Loucy (cell line): ENCODE results near the gene TCTN2.

Experiments
- H2AFZ ChIP-seq: fragments of 200-600 bp; sonication (generic); 2 replicates; pipeline ENCODE4 v1.6.0; 2016; ENCODE audit warnings: antibody characterized with exemption, mild to moderate bottlenecking, low read length, moderate library complexity
- H3F3A ChIP-seq: fragments of 200-600 bp; 2 replicates; pipeline ENCODE4 v1.6.0; 2016; ENCODE audit warnings: antibody characterized with exemption, low read depth, mild to moderate bottlenecking
- H3K27me3 ChIP-seq: fragments of 200-600 bp; sonication (generic); 2 replicates; pipeline ENCODE4 v1.6.1; 2014; ENCODE audit warnings: low read length, mild to moderate bottlenecking; ENCODE audit not compliant: insufficient read depth, poor library complexity, severe bottlenecking
- H3K36me3 ChIP-seq: fragments of 200-600 bp; sonication (generic); 2 replicates; pipeline ENCODE4 v1.6.1; 2016; ENCODE audit warnings: low read length; ENCODE audit not compliant: insufficient read depth
- H3K4me1 ChIP-seq: fragments of 200-600 bp; sonication (generic); 2 replicates; pipeline ENCODE4 v1.5.1; 2014; ENCODE audit warnings: low read length, mild to moderate bottlenecking; ENCODE audit not compliant: insufficient read depth, poor library complexity, severe bottlenecking
- H3K4me2 ChIP-seq: fragments of 200-600 bp; sonication (generic); 2 replicates; pipeline ENCODE4 v1.6.0; 2014; ENCODE audit warnings: antibody characterized with exemption, low read length, low read depth, mild to moderate bottlenecking; ENCODE audit not compliant: poor library complexity, severe bottlenecking
- H3K4me3 ChIP-seq: fragments of 200-600 bp; sonication (generic); 2 replicates; pipeline ENCODE4 v1.5.1; 2014; ENCODE audit warnings: low read length, mild to moderate bottlenecking, mixed read lengths; ENCODE audit not compliant: poor library complexity, severe bottlenecking
- H3K79me2 ChIP-seq: fragments of 200-600 bp; sonication (generic); 2 replicates; pipeline ENCODE4 v1.6.1; 2014; ENCODE audit warnings: low read length; ENCODE audit not compliant: insufficient read depth
- H3K9ac ChIP-seq: fragments of 200-600 bp; sonication (generic); 2 replicates; pipeline ENCODE4 v1.6.0; 2014; ENCODE audit warnings: mild to moderate bottlenecking, low read depth, low read length, moderate library complexity; ENCODE audit not compliant: poor library complexity, severe bottlenecking
- H3K9me2 ChIP-seq: fragments of 200-600 bp; sonication (generic); replicated peaks from 2 replicates; pipeline ENCODE4 v1.6.1; 2016; ENCODE audit warnings: low read depth, low read length, mixed read lengths
- H3K9me3 ChIP-seq: fragments of 200-600 bp; sonication (generic); 2 replicates; pipeline ENCODE4 v1.6.1; 2014; ENCODE audit warnings: mild to moderate bottlenecking, antibody characterized with exemption, low read length, low read depth; ENCODE audit not compliant: insufficient read depth
- H4K20me1 ChIP-seq: fragments of 200-600 bp; sonication (generic); 2 replicates; pipeline ENCODE4 v1.6.0; 2014; ENCODE audit warnings: antibody characterized with exemption, low read length, mild to moderate bottlenecking; ENCODE audit not compliant: insufficient read depth, poor library complexity, severe bottlenecking
- EZH2phosphoT487 ChIP-seq: fragments of 200-600 bp; IDR thresholded peaks from 2 replicates; pipeline ENCODE4 v1.6.1; 2018; ENCODE audit warnings: antibody characterized with exemption, mild to moderate bottlenecking, moderate library complexity, borderline replicate concordance
- TF ChIP-seq, protein P1 (sequence below): fragments of 200-600 bp; sonication (generic); conservative IDR thresholded peaks from 2 replicates; pipeline ENCODE4 v1.5.1; 2014; ENCODE audit warnings: mild to moderate bottlenecking, antibody characterized with exemption, low read length

TCTN2 gene

DNA sequence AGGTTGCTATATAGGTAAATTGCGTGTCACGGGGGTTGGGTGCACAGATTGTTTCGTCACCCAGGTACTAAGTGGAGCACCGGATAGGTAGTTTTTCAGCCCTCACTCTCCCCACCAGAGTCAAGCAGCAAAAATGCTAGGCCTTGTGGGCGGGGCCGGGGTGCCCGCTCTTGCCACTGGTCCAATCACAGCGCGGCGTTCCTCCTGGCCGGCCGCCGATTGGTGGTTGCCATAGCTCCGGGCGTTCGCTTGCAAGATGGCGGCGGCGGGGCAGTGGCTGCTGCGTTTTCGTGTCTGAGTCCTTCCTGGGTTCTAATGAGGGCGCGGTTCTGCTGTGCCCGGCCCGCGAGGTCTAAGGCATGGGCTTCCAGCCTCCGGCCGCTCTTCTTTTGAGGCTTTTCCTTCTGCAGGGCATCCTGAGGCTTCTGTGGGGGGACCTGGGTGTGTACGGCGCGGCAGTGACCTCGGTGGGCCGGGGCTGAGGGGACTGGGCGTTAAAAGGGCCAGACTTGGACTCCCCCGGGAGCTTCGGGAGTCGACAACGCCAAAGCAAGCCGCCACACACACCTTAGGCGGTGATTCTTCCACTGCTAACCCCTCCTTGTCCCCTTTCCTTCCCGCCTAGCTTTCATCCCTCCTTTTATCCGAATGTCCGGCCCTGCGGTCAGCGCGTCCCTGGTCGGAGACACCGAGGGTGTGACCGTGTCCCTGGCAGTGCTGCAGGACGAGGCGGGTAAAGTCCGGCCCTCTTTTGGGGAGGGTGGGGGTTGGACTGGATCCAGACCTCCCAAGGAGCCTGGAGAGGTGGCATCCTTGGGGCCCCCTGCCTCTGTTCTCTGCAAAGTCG lies at the start of gene TCTN2:
Gene TCTN2 (plus strand): TSS at position 232 of the 847 bp plus-strand sequence. CDS start 128 bp downstream, at position 360.
- H3K4me3 ChIP-seq: peak within 1 kb of the TSS; percentile 86
- TF ChIP-seq EZH2phosphoT487: no peak
- TF ChIP-seq, protein P1, sequence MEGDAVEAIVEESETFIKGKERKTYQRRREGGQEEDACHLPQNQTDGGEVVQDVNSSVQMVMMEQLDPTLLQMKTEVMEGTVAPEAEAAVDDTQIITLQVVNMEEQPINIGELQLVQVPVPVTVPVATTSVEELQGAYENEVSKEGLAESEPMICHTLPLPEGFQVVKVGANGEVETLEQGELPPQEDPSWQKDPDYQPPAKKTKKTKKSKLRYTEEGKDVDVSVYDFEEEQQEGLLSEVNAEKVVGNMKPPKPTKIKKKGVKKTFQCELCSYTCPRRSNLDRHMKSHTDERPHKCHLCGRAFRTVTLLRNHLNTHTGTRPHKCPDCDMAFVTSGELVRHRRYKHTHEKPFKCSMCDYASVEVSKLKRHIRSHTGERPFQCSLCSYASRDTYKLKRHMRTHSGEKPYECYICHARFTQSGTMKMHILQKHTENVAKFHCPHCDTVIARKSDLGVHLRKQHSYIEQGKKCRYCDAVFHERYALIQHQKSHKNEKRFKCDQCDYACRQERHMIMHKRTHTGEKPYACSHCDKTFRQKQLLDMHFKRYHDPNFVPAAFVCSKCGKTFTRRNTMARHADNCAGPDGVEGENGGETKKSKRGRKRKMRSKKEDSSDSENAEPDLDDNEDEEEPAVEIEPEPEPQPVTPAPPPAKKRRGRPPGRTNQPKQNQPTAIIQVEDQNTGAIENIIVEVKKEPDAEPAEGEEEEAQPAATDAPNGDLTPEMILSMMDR: no peak
- H3K9ac ChIP-seq: peak within 1 kb of the TSS; percentile 55
- H3K9me3 ChIP-seq: no peaks in the 10 kb centered on the region
- peak within 1 kb of the TSS; percentile 99 for H2AFZ ChIP-seq
- no peaks in the 10 kb centered on the region for H3K27me3 ChIP-seq
- H3K79me2 ChIP-seq: no peaks in the 10 kb centered on the region
- H3K9me2 ChIP-seq: no peaks in the 10 kb centered on the region
- no peaks in the 10 kb centered on the region for H4K20me1 ChIP-seq
- H3F3A ChIP-seq: no peaks in the 10 kb centered on the region
- peaks cover 6% of the 10 kb centered on the region for H3K4me1 ChIP-seq
- peak within 1 kb of the TSS; percentile 97 for H3K4me2 ChIP-seq
- no peaks in the 10 kb centered on the region for H3K36me3 ChIP-seq

DNA sequence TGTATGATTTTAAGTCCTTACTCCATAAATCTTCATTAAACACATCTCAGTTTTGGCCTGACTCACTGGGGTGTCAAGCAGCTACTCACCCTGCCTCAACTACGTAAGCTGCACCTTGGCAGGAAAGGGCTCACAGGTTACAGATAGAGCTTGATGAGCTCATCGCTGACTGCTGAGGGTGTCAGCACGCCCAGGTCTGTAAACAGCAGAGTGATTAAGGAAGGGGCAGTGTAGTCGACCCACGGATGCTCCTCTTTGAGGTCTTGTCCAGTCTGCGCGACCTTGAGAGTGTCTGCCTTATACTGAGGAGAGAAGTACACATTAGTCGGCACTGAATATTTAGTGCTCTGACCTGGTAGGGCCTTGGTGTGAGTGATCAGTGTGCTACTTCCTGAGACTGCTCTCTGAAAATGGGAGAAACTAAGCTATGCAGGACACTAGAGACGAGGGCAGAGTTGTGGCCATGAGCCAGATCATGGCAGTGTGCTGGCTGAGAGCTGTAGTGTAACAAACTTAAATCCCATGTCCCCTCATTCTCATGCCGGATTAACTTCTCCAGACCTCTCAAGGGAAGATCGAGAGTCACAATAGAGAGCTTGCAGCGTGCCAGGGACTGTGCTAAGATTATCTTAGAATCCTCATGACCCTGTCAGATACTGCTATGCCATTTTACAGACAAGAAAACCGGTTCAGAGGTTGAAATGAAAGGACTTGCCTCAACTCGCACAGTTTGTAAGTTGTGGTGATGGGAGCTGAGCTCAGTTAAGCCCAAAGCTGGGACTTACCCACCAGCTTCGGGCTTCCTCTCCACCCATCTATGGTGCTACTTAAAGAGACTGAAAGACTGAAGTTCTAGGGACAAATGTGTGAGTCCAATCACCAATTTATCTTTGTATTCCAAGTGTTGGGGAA lies 49.0 kb upstream of the TCTN2 start:
- Histone ChIP-seq H3K9ac (no peak overlapping the region), H4K20me1 (no peaks in the 10 kb centered on the region), H3K36me3 (peaks cover 74% of the 10 kb centered on the region), H3K79me2 (no peaks in the 10 kb centered on the region), H3K4me2 (no peak overlapping the region), H3K4me1 (no peaks in the 10 kb centered on the region), H3K9me2 (no peaks in the 10 kb centered on the region), H3K9me3 (no peaks in the 10 kb centered on the region), H3F3A (no peaks in the 10 kb centered on the region), H3K4me3 (no peak overlapping the region), H3K27me3 (no peaks in the 10 kb centered on the region), H2AFZ (no peak overlapping the region)
- no peak for TF ChIP-seq EZH2phosphoT487
- TF ChIP-seq, protein P1: no peak

DNA sequence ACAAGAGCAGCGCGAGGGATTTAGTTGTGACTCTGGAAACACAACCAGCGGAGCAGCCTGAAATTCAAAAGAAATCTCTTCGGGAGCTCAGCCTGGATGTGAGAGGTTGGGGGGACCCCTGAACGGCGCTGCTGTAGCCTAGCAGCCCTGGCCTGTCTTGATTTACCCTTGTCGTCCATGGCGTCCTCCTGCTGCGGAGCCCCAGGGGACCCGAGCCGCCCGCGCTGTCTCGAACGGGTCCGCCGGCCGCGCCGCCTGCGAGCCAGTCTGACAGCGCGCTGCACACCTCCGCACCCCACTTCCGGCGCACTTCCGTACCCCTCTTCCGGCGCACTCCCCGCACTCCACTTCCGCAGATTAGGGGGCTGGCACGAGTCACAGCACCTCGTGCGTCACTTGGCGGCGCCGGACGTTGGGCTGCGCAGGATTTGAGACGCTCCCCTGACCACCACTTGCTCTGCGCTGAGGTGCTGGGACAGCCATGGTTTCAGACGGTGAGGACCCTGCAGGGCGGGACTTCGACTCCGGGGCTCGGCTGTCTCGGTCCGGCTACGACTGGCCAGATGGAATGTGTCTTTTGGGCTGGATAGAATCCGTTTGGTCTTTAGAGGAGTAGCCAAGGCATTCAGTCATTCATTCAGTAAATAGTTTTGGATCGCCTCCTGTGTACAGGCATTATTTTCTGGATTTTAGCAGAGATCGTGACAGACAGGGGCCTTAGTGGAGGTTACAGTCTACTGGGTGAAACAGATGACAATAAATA lies 37.4 kb upstream of the TCTN2 start, which contains the start of the genes EIF2B1 and GTF2H3:
Gene EIF2B1 (minus strand): TSS at position 308 of the 763 bp plus-strand sequence. CDS start 129 bp downstream, at position 179.
Gene GTF2H3 (plus strand): TSS at position 451 of the 763 bp plus-strand sequence. CDS start 31 bp downstream, at position 482.
- peak within 1 kb of the TSS; percentile 84 for H3K4me3 ChIP-seq
- H3K36me3 ChIP-seq: peaks cover 17% of the 10 kb centered on the region; the same call in 1 of the 2 replicates
- no peaks in the 10 kb centered on the region for H3K9me2 ChIP-seq
- H3K4me1 ChIP-seq: peaks cover 7% of the 10 kb centered on the region
- H3K27me3 ChIP-seq: no peaks in the 10 kb centered on the region
- peaks cover 34% of the 10 kb centered on the region for H3K79me2 ChIP-seq
- no peaks in the 10 kb centered on the region for H4K20me1 ChIP-seq
- no peaks in the 10 kb centered on the region for H3F3A ChIP-seq
- H3K9me3 ChIP-seq: no peaks in the 10 kb centered on the region
- peak within 1 kb of the TSS; percentile 77 for H2AFZ ChIP-seq
- peak within 1 kb of the TSS; percentile 96 for H3K4me2 ChIP-seq
- TF ChIP-seq, protein P1: no peak
- TF ChIP-seq EZH2phosphoT487: no peak
- H3K9ac ChIP-seq: peak within 1 kb of the TSS; percentile 89
